Renal cortex interstitium (tissue), 15 donors: Measurements from ENCODE around the gene ARF6. TPM values are rescaled to one million over a fixed set of nuclear protein-coding genes. Genes with fewer than 3 reads are reported as not detected.

ENCODE experiments used
- DNase-seq, 11 donors: peaks; one replicate each; pipeline ENCODE4 v3.0.0-alpha.2; 2013; ENCODE audit warnings: low read depth in 9 of 11, low spot score in 4 of 11; ENCODE audit errors: extremely low read depth in 1 of 11
- long read RNA-seq, 16 experiments: transcript quantifications; one replicate each; lab custom pipeline, GENCODE V29; 2026
- polyA plus RNA-seq, 3 donors: library from polyadenylated mRNA; unstranded; fragments of 120-200 nt; gene quantifications; one replicate each; pipeline ENCODE4 v1.2.1, GENCODE V29; 2013; ENCODE audit not compliant: insufficient read length in 3 of 3

The ARF6 gene
- polyA plus RNA-seq, result 10 to 100 TPM; 79.5 to 91.7 (median 79.8) TPM
- long read RNA-seq, donor 1, transcript ARF6-201 (2 exons, 3,865 nt), result major isoform, 24 of 24 reads
- long read RNA-seq, donor 1, partial matches to known transcripts, result 0 of 24 reads
- long read RNA-seq, donor 1, other reads (novel, unspliced or antisense), result 0 of 24 reads
- long read RNA-seq, donor 2, transcript ARF6-201 (2 exons, 3,865 nt), result major isoform, 24 of 24 reads
- long read RNA-seq, donor 2, partial matches to known transcripts, result 0 of 24 reads
- long read RNA-seq, donor 2, other reads (novel, unspliced or antisense), result 0 of 24 reads
- long read RNA-seq, donor 3, transcript ARF6-201 (2 exons, 3,865 nt), result major isoform, 53 of 53 reads
- long read RNA-seq, donor 3, partial matches to known transcripts, result 0 of 53 reads
- long read RNA-seq, donor 3, other reads (novel, unspliced or antisense), result 0 of 53 reads
- long read RNA-seq, donor 4, transcript ARF6-201 (2 exons, 3,865 nt), result major isoform, 27 of 27 reads
- long read RNA-seq, donor 4, partial matches to known transcripts, result 0 of 27 reads
- long read RNA-seq, donor 4, other reads (novel, unspliced or antisense), result 0 of 27 reads
- long read RNA-seq, donor 5, result 0 reads
- long read RNA-seq, donor 6, transcript ARF6-201 (2 exons, 3,865 nt), result major isoform, 27 of 27 reads
- long read RNA-seq, donor 6, partial matches to known transcripts, result 0 of 27 reads
- long read RNA-seq, donor 6, other reads (novel, unspliced or antisense), result 0 of 27 reads
- long read RNA-seq, donor 7, transcript ARF6-201 (2 exons, 3,865 nt), result major isoform, 19 of 19 reads
- long read RNA-seq, donor 7, partial matches to known transcripts, result 0 of 19 reads
- long read RNA-seq, donor 7, other reads (novel, unspliced or antisense), result 0 of 19 reads
- long read RNA-seq, donor 8, result 0 reads
- long read RNA-seq, donor 9, transcript ARF6-201 (2 exons, 3,865 nt), result major isoform, 28 of 28 reads
- long read RNA-seq, donor 9, partial matches to known transcripts, result 0 of 28 reads
- long read RNA-seq, donor 9, other reads (novel, unspliced or antisense), result 0 of 28 reads
- long read RNA-seq, donor 10, transcript ARF6-201 (2 exons, 3,865 nt), result major isoform, 29 of 76 reads
- long read RNA-seq, donor 10, partial matches to known transcripts, result 47 of 76 reads
- long read RNA-seq, donor 10, other reads (novel, unspliced or antisense), result 0 of 76 reads
- long read RNA-seq, donor 11, transcript ARF6-201 (2 exons, 3,865 nt), result major isoform, 28 of 28 reads
- long read RNA-seq, donor 11, partial matches to known transcripts, result 0 of 28 reads
- long read RNA-seq, donor 11, other reads (novel, unspliced or antisense), result 0 of 28 reads
- long read RNA-seq, donor 12, transcript ARF6-201 (2 exons, 3,865 nt), result major isoform, 13 of 39 reads
- long read RNA-seq, donor 12, partial matches to known transcripts, result 26 of 39 reads
- long read RNA-seq, donor 12, other reads (novel, unspliced or antisense), result 0 of 39 reads
- long read RNA-seq, donor 13, result 0 reads
- long read RNA-seq, donor 14, transcript ARF6-201 (2 exons, 3,865 nt), result major isoform, 19 of 32 reads
- long read RNA-seq, donor 14, partial matches to known transcripts, result 13 of 32 reads
- long read RNA-seq, donor 14, other reads (novel, unspliced or antisense), result 0 of 32 reads
- long read RNA-seq, donor 15, transcript ARF6-201 (2 exons, 3,865 nt), result major isoform, 7 of 7 reads
- long read RNA-seq, donor 15, partial matches to known transcripts, result 0 of 7 reads
- long read RNA-seq, donor 15, other reads (novel, unspliced or antisense), result 0 of 7 reads
- long read RNA-seq, donor 16, transcript ARF6-201 (2 exons, 3,865 nt), result major isoform, 73 of 73 reads
- long read RNA-seq, donor 16, partial matches to known transcripts, result 0 of 73 reads
- long read RNA-seq, donor 16, other reads (novel, unspliced or antisense), result 0 of 73 reads

DNA sequence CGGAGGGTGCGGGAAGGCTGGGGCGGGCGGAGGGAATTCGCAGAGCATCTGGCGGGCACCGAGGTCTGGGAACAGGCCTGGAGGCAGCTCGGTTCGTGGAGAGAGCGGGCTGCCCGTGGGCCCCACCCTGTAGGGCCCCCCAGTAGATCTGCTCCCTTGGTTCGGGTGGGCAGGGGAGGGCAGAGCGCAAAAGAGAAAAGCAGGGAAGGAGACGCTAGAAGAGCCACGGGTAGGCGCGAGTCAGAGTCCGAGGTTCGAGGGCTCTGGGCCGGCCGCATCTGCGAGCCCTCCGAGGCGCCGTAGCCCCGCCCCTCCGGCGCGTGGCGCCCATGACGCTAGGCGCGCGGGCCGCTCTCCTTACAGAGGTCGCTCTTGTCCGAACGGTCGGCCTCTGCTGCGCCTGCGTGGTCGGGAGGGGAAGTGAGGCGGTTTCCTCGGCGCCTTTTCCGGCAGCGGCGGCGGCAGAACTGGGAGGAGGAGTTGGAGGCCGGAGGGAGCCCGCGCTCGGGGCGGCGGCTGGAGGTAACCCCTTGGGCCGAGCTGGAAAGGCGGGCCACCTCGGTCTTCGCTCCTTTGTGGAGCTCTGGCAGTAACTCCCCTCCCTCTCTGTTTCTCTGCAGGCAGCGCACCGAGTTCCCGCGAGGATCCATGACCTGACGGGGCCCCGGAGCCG lies at the start of gene ARF6:
TSS of gene ARF6 (plus strand) at position 447 of the 673 bp plus-strand sequence. CDS start 655 bp downstream, outside the sequence.
- DNase-seq, result peak; percentile 90 to 98 (median 96)

DNA sequence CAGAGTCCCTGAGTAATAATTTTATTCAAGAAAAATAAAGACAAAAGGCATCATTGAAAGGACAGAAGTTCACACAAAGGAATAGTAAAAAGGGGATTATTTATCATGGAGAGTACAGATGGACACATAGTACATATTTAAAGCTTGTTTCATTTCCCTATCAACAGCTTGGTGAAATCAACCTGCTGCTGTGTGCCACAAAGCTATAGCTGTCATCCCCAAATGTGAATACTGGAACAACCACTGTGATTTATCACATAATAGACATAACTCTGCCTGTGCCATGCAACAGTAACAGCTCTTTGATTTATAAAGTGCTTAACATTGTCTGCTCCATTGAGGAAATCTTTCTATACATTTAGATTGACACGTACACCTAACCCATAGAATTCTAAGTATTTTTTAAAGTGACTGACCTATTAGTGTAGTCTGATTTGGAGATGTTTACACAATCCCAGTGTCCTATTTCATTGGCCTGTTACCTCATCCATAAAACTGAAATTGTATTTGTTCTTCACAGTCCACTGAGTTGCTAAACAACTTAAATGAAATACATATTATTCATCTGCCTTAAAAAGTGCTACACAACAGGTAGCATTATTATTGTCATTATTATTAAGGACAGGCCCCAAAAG lies 43.6 kb upstream of the ARF6 start:
- no peak for DNase-seq

DNA sequence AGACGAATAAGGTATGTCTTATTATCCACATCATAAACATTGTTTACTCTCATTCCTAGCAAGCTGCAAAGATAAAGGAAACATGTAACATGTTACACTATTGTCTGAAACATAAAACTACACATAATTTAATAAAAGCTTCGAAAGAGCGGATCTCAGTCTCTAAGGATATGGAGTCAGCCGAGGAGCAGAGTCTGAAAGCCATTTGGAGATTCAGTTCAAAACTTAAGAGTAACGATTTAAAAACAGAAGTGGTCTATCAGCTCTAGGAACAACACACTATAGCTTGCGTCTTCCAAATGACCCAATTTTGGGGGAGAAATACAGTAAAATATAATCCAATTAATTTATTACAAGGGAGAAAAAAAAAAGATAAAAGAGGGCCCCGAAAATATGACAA lies 41.1 kb upstream of the ARF6 start:
- DNase-seq, result no peak

GRCh38 chr14:49852301-49853157 lies 40.4 kb upstream of the ARF6 start, which contains the start of gene NEMF:
Gene NEMF (minus strand): TSS chr14:49852788. CDS start chr14:49852753, 35 bp downstream.
- DNase-seq, result peak; percentile 88 to 99 (median 93)

DNA sequence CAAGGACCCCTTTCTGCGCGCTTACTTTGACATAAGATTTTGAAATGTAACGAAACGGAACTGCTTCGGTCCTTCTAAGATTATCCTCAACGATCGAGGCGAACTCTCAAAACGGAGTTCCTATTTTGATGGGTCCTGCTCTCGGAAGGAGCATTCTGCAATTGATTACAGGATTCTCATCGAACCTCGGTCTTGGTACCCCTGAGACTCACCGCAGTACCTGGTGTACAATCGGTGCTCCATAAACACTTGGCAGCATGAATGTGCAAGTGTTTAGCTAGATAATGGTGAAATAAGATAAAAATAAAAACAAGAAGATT lies 39.8 kb upstream of the ARF6 start:
- DNase-seq, result no peak

GRCh38 chr14:49853572-49854375 lies 39.1 kb upstream of the ARF6 start:
- DNase-seq, result peak in 8 of 11 donors; percentile 54 to 78 (median 68)

DNA sequence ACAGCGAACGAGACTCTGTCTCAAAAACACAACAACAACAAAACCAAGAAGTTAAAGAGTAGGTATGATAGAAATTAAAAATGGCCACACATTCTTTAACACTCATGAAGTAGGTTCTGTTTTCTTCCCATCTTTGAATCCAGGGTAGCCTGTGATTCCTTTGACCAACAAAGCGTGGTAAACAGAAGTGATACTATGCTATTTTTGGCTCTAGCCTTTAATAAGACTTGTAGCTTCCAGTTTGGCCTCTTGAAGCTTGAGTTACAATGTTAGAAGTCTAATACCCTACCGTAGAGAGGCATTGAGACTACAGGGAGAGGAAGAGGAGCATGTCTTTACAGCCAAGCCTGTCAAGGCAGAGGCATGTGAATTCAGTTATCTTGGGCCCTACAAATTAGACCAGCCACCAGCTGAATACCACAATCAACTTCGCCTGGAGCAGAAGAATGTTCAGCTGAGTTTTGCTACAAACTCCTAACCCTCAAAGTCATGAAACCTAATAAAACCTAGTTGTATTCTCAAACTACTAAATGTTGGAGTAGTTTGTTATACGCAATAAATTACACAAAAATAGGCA lies 35.4 kb upstream of the ARF6 start:
- DNase-seq, result no peak

- no peak for DNase-seq
Measured at GRCh38 chr14:49858383-49858782, 34.5 kb upstream of the ARF6 start.

- DNase-seq, result no peak
Measured at GRCh38 chr14:49860988-49861698, 31.7 kb upstream of the ARF6 start.

GRCh38 chr14:49861699-49862088 lies 31.2 kb upstream of the ARF6 start:
- peak in 7 of 11 donors; percentile 39 to 81 (median 55) for DNase-seq

- peak in 9 of 11 donors; percentile 80 to 89 (median 86) for DNase-seq
Measured at GRCh38 chr14:49862089-49862673, 30.7 kb upstream of the ARF6 start.

DNA sequence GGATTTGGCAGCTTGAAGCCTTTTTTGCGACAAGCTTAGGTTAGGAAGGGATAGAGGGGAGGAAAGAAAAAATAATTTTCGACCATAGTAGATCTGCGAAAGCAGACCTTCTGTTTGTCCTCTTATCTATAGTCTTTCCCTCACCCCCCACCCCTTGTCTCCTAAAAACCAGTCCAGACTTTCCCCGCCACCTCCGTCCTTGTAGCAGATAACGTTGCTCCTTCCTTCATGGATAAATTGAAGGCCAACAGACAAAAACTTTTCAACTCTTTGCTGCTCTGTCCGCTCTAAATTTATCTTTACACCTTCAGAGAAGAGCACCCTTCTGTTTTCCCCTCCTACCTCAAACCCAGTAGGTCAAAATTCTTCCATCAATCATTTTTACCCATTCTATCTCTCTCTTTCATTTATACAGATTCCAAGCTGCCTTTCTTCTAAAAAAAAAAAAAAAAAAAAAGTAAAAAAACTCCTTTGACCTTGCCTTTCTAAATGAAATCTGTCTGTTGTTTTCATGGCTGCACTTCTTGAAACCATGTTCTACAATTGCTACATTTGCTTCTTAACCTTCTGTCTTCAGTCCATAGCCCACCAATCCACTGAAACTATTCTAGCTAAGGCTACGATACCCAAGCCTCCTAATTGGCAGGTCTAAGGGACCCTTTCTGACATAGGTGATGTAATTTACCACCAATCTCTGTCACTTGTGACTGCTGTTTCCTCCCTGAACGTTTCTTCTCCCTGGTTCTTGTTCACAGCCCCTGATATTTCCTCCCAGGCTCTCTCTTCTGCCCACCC lies 29.2 kb upstream of the ARF6 start:
- no peak for DNase-seq

DNA sequence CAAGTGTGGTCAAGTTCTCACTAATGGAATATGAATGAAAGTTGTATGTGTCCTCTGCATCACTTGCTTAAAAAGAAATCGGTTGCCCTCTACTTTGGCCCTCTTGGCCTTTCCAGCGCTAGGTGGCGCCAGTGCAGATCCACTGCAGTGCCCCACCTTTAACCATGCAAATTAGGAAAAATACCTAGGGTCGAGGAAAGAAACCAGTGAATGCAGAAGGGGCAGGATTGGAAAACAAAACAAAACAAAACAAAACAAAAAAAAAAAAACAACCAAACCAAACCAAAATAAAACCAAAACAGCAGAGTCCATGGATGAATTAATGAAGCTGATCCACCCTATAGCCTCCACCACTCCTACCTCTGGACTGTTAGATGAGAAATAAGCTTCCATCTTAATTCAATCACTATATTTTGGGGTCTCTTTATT lies 27.4 kb upstream of the ARF6 start:
- DNase-seq, result peak in 4 of 11 donors; percentile 56 to 63 (median 62)
